Caco-2 (cell line): Measurements from ENCODE around the gene RAD23B. TPM values are rescaled to one million over a fixed set of nuclear protein-coding genes. Genes with fewer than 3 reads are reported as not detected.
A peak's percentile ranks its signal among the peaks of the same experiment; 100 is the strongest.

Experiments
- BruUV-seq: library from RNA; stranded (reverse); fragments of 400-500 nt; replicated peaks from 2 replicates; lab custom pipeline; 2021; lab: Mats Ljungman, UMichigan
- CTCF ChIA-PET: fragments of 300-600 bp; sonication (Branson Sonifier 250); formaldehyde crosslinking; loops from one replicate; lab custom pipeline; 2022; ENCODE audit warnings: antibody characterized with exemption; lab: Charles Lee
- POLR2A ChIA-PET: fragments of 300-600 bp; sonication (Branson Sonifier 250); formaldehyde crosslinking; loops from one replicate; lab custom pipeline; 2022; ENCODE audit warnings: antibody characterized with exemption; lab: Charles Lee
- DNase-seq, 2 experiments: peaks; one replicate each; pipeline versions ENCODE4 v3.0.0 to v3.0.0-alpha.2; 2020 to 2022
- H3K27me3 ChIP-seq: replicated peaks from 2 replicates; pipeline ENCODE4 v1.6.0; 2011; ENCODE audit warnings: low read length; ENCODE audit not compliant: control insufficient read depth, insufficient read depth
- H3K36me3 ChIP-seq: 2 replicates; pipeline ENCODE4 v1.5.1; 2011; ENCODE audit warnings: low read length; ENCODE audit not compliant: control insufficient read depth, insufficient read depth
- H3K4me1 ChIP-seq: fragments of 250-450 bp; sonication (Bioruptor Pico); 2 replicates; pipeline ENCODE4 v1.5.1; 2020; ENCODE audit warnings: mild to moderate bottlenecking
- H3K4me3 ChIP-seq: 2 replicates; pipeline ENCODE4 v1.5.1; 2011; ENCODE audit warnings: low read depth, mild to moderate bottlenecking, control low read depth, low read length
- H3K9me3 ChIP-seq: fragments of 250-450 bp; sonication (Bioruptor Pico); 2 replicates; pipeline ENCODE4 v1.5.1; 2020; ENCODE audit warnings: mild to moderate bottlenecking, moderate library complexity
- H3K27ac Mint-ChIP-seq: one replicate; pipeline ENCODE4 v1.8.0; 2022; ENCODE audit warnings: mixed read lengths; ENCODE audit not compliant: unreplicated experiment
- H3K27me3 Mint-ChIP-seq: one replicate; pipeline ENCODE4 v1.8.0; 2022; ENCODE audit warnings: mixed read lengths; ENCODE audit not compliant: insufficient read depth, unreplicated experiment
- H3K36me3 Mint-ChIP-seq: one replicate; pipeline ENCODE4 v1.8.0; 2022; ENCODE audit warnings: mild to moderate bottlenecking, mixed read lengths; ENCODE audit not compliant: insufficient read depth, unreplicated experiment
- H3K4me1 Mint-ChIP-seq: one replicate; pipeline ENCODE4 v1.8.0; 2022; ENCODE audit warnings: low read depth, mixed read lengths; ENCODE audit not compliant: unreplicated experiment
- H3K4me3 Mint-ChIP-seq: one replicate; pipeline ENCODE4 v1.8.0; 2022; ENCODE audit warnings: mild to moderate bottlenecking, moderate library complexity, mixed read lengths; ENCODE audit not compliant: unreplicated experiment
- H3K9me3 Mint-ChIP-seq: one replicate; pipeline ENCODE4 v1.8.0; 2022; ENCODE audit warnings: mixed read lengths; ENCODE audit not compliant: unreplicated experiment
- CTCF ChIP-seq, 2 experiments: fragments of 200-600 bp in 1 of 2; IDR thresholded peaks; 1 replicate in 1 of 2; 2 replicates in 1 of 2; pipeline versions ENCODE4 v1.5.1 to v1.8.0; 2011 to 2022; ENCODE audit warnings: antibody characterized with exemption in 1 of 2, control low read depth in 1 of 2, inconsistent platforms in 1 of 2, low read depth in 1 of 2, low read length in 1 of 2, mild to moderate bottlenecking in 1 of 2, moderate library complexity in 1 of 2; ENCODE audit not compliant: insufficient read depth in 1 of 2, severe bottlenecking in 1 of 2, unreplicated experiment in 1 of 2
- intact Hi-C: fragments of 100-400 bp; cut with micrococcal nuclease; formaldehyde crosslinking; loops from one replicate; pipeline ENCODE4 v1.10.0; 2022; ENCODE audit not compliant: unreplicated experiment
- total RNA-seq: library from RNA; stranded (reverse); gene quantifications from 2 replicates; pipeline ENCODE4 v1.2.3, GENCODE V29; 2022

RAD23B gene
- total RNA-seq, 1 experiment from 2014 or later, result 188 TPM

DNA sequence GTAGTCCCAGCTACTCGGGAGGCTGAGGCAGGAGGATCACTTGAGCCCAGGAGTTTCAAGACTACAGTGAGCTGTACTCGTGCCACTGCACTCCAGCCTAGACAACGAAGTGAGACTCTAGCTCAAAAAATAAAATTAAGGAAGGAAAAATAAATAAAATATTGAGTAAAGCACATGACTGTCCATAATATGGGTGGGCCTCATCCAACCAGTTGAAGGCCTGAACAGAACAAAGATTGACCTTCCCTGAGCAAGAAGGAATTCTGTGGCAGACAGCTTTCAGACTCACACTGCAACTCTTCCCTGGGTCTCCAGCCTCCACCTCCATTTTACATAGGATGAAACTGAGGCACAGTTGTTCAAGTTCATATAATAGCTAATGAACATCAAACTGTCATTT, 72.3 kb downstream of the RAD23B start:
- H3K4me1 Mint-ChIP-seq, result peaks cover 11% of the 10 kb centered on the region
- Histone ChIP-seq H3K36me3 (no peaks in the 10 kb centered on the region), H3K4me3 (no peak overlapping the region), H3K27me3 (no peaks in the 10 kb centered on the region), H3K9me3 (no peaks in the 10 kb centered on the region), H3K4me1 (no peaks in the 10 kb centered on the region)
- no peak overlapping the region for H3K4me3 Mint-ChIP-seq
- no peak for DNase-seq
- ChIA-PET CTCF (no interaction called here), POLR2A (no interaction called here)
- BruUV-seq, result no TSS peak
- intact Hi-C loops, result no loop called here
- no peak for TF ChIP-seq CTCF (IDR thresholded peaks at IDR 0.05; ENCODE audit: insufficient read depth in 1 of 2, low read depth in 1 of 2, low read length in 1 of 2, severe bottlenecking in 1 of 2, unreplicated experiment in 1 of 2)
- H3K36me3 Mint-ChIP-seq, result no peaks in the 10 kb centered on the region
- H3K9me3 Mint-ChIP-seq, result peaks cover 10% of the 10 kb centered on the region
- H3K27me3 Mint-ChIP-seq, result no peaks in the 10 kb centered on the region
- no peak overlapping the region for H3K27ac Mint-ChIP-seq

DNA sequence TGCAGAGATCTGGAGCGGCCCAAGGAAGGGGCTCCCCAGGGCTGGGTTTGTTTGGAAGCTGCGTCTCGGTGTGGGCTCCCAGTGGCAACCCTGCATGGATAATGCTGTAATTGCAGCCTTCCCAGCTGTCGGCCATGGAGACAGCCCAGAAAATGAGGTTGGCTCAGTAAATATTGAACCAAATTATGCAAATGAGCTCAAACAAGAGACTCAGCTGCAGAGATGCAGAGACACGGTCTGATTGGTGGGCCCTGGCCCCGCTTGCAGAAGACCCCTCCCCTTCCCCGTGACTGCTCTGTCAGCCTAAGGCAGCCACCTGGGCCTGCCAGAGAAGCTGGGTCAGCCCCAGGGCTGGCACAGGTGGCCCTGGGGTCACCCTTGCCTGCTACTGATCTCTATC, 75.9 kb downstream of the RAD23B start:
- no peak overlapping the region for H3K4me3 ChIP-seq
- H3K36me3 ChIP-seq, result no peaks in the 10 kb centered on the region
- Mint-ChIP-seq H3K4me3 (no peak overlapping the region), H3K27ac (no peak overlapping the region), H3K36me3 (no peaks in the 10 kb centered on the region), H3K9me3 (no peaks in the 10 kb centered on the region), H3K27me3 (no peaks in the 10 kb centered on the region), H3K4me1 (peaks cover 30% of the 10 kb centered on the region)
- no TSS peak for BruUV-seq
- H3K9me3 ChIP-seq, result no peaks in the 10 kb centered on the region; the same call in 1 of the 2 replicates
- intact Hi-C loops, result no loop called here
- ChIA-PET CTCF (no interaction called here), POLR2A (no interaction called here)
- H3K27me3 ChIP-seq, result no peaks in the 10 kb centered on the region
- TF ChIP-seq CTCF (IDR thresholded peaks at IDR 0.05; ENCODE audit: insufficient read depth in 1 of 2, low read depth in 1 of 2, low read length in 1 of 2, severe bottlenecking in 1 of 2, unreplicated experiment in 1 of 2), result no peak
- DNase-seq, result no peak
- H3K4me1 ChIP-seq, result 0 out of 2 replicates have a peak, but pooled peaks cover 8% of the 10 kb centered on the region

DNA sequence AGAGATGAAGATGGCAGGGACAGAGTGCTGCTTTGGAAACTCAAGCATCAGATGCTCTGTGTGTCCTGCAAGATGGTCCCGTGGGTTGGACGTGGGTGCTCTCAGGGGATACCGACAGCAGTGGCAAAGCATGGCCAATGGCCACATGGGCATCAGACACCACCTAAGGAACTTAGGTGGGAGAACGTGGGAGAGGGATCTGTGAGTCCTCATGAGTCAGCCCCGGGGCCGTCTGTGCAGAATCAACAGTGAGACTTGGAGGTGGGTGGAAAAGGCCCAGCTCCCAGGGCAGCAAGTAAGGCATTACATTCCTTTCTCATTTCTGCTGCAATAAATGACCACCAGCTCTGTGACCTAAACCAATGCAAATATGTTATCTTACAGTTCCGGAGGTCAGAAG, 77.0 kb downstream of the RAD23B start:
- Histone ChIP-seq H3K4me3 (no peak overlapping the region), H3K4me1 (0 out of 2 replicates have a peak, but pooled peaks cover 8% of the 10 kb centered on the region), H3K36me3 (no peaks in the 10 kb centered on the region), H3K9me3 (no peaks in the 10 kb centered on the region; the same call in 1 of the 2 replicates), H3K27me3 (no peaks in the 10 kb centered on the region)
- peak in 1 of 2 experiments; percentile 28 for DNase-seq
- H3K36me3 Mint-ChIP-seq, result no peaks in the 10 kb centered on the region
- POLR2A ChIA-PET, result no interaction called here
- H3K27ac Mint-ChIP-seq, result no peak overlapping the region
- CTCF ChIA-PET, result no interaction called here
- no peaks in the 10 kb centered on the region for H3K27me3 Mint-ChIP-seq
- H3K4me1 Mint-ChIP-seq, result peaks cover 30% of the 10 kb centered on the region
- no TSS peak for BruUV-seq
- TF ChIP-seq CTCF (IDR thresholded peaks at IDR 0.05; ENCODE audit: insufficient read depth in 1 of 2, low read depth in 1 of 2, low read length in 1 of 2, severe bottlenecking in 1 of 2, unreplicated experiment in 1 of 2), result no peak
- H3K9me3 Mint-ChIP-seq, result no peaks in the 10 kb centered on the region
- H3K4me3 Mint-ChIP-seq, result no peak overlapping the region
- intact Hi-C loops, result no loop called here
